H1 (cell line): ENCODE data around the gene ACOT9. TPM values are rescaled to one million over a fixed set of nuclear protein-coding genes. Genes with fewer than 3 reads are reported as not detected.

ENCODE experiments used
- CTCF ChIP-seq, 3 experiments: IDR thresholded peaks; 1 replicate in 2 of 3; 2 replicates in 1 of 3; pipeline versions ENCODE4 v1.5.1 to v1.6.1; 2011; ENCODE audit warnings: low read length in 3 of 3, mild to moderate bottlenecking in 3 of 3, inconsistent platforms in 2 of 3, low read depth in 1 of 3, moderate library complexity in 1 of 3; ENCODE audit not compliant: insufficient read depth in 1 of 3; ENCODE audit errors: control extremely low read depth in 1 of 3
- TAF7 ChIP-seq: optimal IDR thresholded peaks from 2 replicates; pipeline ENCODE3; 2011; ENCODE audit warnings: low read depth, mild to moderate bottlenecking, inconsistent platforms, low read length, moderate library complexity, borderline replicate concordance
- TBP ChIP-seq: IDR thresholded peaks from 2 replicates; pipeline ENCODE4 v1.6.1; 2011; ENCODE audit warnings: low read depth, low read length, improper control_type of control experiment
- polyA plus RNA-seq, 7 experiments: library from polyadenylated mRNA; depleted of rRNA in 3 of 7; stranded (reverse) in 5 of 7; unstranded in 2 of 7; fragments of >200 nt in 5 of 7; fragments of 200-250 nt in 2 of 7; gene quantifications; 1 replicate in 5 of 7; 2 replicates in 1 of 7; 4 replicates in 1 of 7; pipeline versions ENCODE4 v1.2.1 to v1.2.3, GENCODE V29; 2011 to 2013; ENCODE audit warnings: missing spikeins in 2 of 7, mixed read lengths in 2 of 7
- total RNA-seq: library from RNA; stranded (reverse); fragmentation: NEBNext Ultra II Directional; extraction: Animal tissue kit (Norgen Biotek cat#: 25700); gene quantifications from 2 replicates; pipeline ENCODE4 v1.2.1, GENCODE V29; 2021

Gene ACOT9
- total and polyA plus RNA-seq, 2 of the 8 experiments (the other 6 are each of a cell fraction or from before 2014, with no cell fraction given) = 20.7 to 39.5 TPM

DNA sequence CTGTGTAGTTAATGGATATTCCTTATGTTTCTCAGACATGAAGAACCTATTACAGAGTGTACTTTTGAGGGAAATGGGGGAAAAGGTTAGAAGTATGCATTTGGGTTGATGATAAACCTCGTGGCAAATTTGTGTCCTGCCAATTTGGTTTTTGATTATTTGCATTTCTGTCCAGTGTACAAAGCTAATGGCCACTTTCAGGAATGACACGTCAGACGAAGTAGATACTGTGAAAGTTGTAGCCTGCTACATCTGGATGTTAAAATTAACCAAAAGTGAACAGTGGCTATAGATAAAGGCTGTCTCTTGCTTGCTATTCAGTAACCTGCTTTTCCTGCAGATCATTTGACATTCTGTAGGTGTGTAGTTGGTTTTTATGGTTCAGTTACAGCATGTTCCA, 74.7 kb downstream of the ACOT9 start (continued):
- no peak for TF ChIP-seq CTCF (IDR thresholded peaks at IDR 0.05; ENCODE audit: control extremely low read depth in 1 of 3, insufficient read depth in 1 of 3, low read depth in 1 of 3, low read length in 3 of 3)
- TF ChIP-seq TAF7 = no peak
- TF ChIP-seq TBP = no peak
- TF ChIP-seq, all 59 proteins: peak for 0
